Neural cell (in vitro differentiated cells): Measurements from ENCODE around the gene PCIF1.

Source experiments
- CTCF ChIP-seq: fragments of 450-650 bp; IDR thresholded peaks from 2 replicates; pipeline ENCODE4 v1.5.1; 2014; ENCODE audit warnings: antibody characterized with exemption, mild to moderate bottlenecking, moderate library complexity; ENCODE audit not compliant: poor library complexity, severe bottlenecking
- EP300 ChIP-seq: fragments of 450-650 bp; conservative IDR thresholded peaks from 2 replicates; pipeline ENCODE4 v1.6.1; 2014; ENCODE audit warnings: antibody characterized with exemption, mild to moderate bottlenecking, moderate library complexity; ENCODE audit not compliant: poor library complexity, severe bottlenecking
- EZH2 ChIP-seq: fragments of 200-600, 300-800 bp; shearing (Covaris generic), sonication (generic); IDR thresholded peaks from 2 replicates; pipeline ENCODE4 v1.6.1; 2014; ENCODE audit warnings: antibody characterized with exemption, low read length, borderline replicate concordance, mild to moderate bottlenecking; ENCODE audit not compliant: insufficient read depth, poor library complexity, severe bottlenecking
- POLR2AphosphoS5 ChIP-seq: IDR thresholded peaks from 2 replicates; pipeline ENCODE4 v1.6.1; 2012
- RAD21 ChIP-seq: fragments of 450-650 bp; conservative IDR thresholded peaks from 2 replicates; pipeline ENCODE4 v1.6.1; 2014; ENCODE audit warnings: antibody characterized with exemption, mild to moderate bottlenecking, moderate library complexity
- REST ChIP-seq: IDR thresholded peaks from 2 replicates; pipeline ENCODE4 v1.6.1; 2012; ENCODE audit warnings: borderline replicate concordance
- SMC3 ChIP-seq: fragments of 450-650 bp; conservative IDR thresholded peaks from 2 replicates; pipeline ENCODE4 v1.6.1; 2014; ENCODE audit warnings: antibody characterized with exemption, mild to moderate bottlenecking, moderate library complexity; ENCODE audit not compliant: poor library complexity
- TAF1 ChIP-seq: IDR thresholded peaks from 2 replicates; pipeline ENCODE4 v1.6.1; 2012; ENCODE audit warnings: low read depth

- no peak for TF ChIP-seq CTCF
- TF ChIP-seq EZH2: no peak
- no peak for TF ChIP-seq REST
- TF ChIP-seq TAF1: no peak
- TF ChIP-seq EP300: no peak
- TF ChIP-seq POLR2AphosphoS5: no peak
- TF ChIP-seq RAD21: no peak
- no peak for TF ChIP-seq SMC3
These were observed 28.9 kb upstream of the PCIF1 start for GRCh38 chr20:45905505-45906079.
